Brain microvascular endothelial cell (primary cell): ENCODE results near the gene FARP1.

ENCODE experiments used
- DNase-seq: peaks from one replicate; pipeline ENCODE4 v3.0.0-alpha.2; 2020
- H3K27ac ChIP-seq: fragments of 250-450 bp; sonication (Bioruptor Pico); 2 replicates; pipeline ENCODE4 v1.5.1; 2020; ENCODE audit warnings: mild to moderate bottlenecking, moderate library complexity
- H3K27me3 ChIP-seq: fragments of 250-450 bp; sonication (Bioruptor Pico); replicated peaks from 2 replicates; pipeline ENCODE4 v1.5.1; 2020; ENCODE audit warnings: mild to moderate bottlenecking
- H3K36me3 ChIP-seq: fragments of 250-450 bp; sonication (Bioruptor Pico); replicated peaks from 2 replicates; pipeline ENCODE4 v1.5.1; 2020; ENCODE audit warnings: mild to moderate bottlenecking
- H3K4me3 ChIP-seq: 2 replicates; pipeline ENCODE4 v1.5.1; 2011; ENCODE audit warnings: low read depth, mild to moderate bottlenecking, control low read depth, low read length, moderate library complexity
- in situ Hi-C: cut with HindIII; loops from 2 replicates; pipeline ENCODE4 v1.10.0; 2017; ENCODE audit warnings: low sequenced_read_pairs, low pct_ligation_motif_present
- TF ChIP-seq, protein P1 (sequence below): IDR thresholded peaks from 2 replicates; pipeline ENCODE4 v1.5.1; 2011; ENCODE audit warnings: low read depth, mild to moderate bottlenecking, moderate library complexity, low read length, control low read depth, inconsistent platforms; ENCODE audit errors: missing control alignments

FARP1 gene

GRCh38 chr13:98318263-98318878 lies 175.5 kb downstream of the FARP1 start:
- TF ChIP-seq, protein P1, sequence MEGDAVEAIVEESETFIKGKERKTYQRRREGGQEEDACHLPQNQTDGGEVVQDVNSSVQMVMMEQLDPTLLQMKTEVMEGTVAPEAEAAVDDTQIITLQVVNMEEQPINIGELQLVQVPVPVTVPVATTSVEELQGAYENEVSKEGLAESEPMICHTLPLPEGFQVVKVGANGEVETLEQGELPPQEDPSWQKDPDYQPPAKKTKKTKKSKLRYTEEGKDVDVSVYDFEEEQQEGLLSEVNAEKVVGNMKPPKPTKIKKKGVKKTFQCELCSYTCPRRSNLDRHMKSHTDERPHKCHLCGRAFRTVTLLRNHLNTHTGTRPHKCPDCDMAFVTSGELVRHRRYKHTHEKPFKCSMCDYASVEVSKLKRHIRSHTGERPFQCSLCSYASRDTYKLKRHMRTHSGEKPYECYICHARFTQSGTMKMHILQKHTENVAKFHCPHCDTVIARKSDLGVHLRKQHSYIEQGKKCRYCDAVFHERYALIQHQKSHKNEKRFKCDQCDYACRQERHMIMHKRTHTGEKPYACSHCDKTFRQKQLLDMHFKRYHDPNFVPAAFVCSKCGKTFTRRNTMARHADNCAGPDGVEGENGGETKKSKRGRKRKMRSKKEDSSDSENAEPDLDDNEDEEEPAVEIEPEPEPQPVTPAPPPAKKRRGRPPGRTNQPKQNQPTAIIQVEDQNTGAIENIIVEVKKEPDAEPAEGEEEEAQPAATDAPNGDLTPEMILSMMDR: no peak
- Histone ChIP-seq H3K27ac (no peak overlapping the region), H3K27me3 (no peaks in the 10 kb centered on the region), H3K4me3 (no peak overlapping the region), H3K36me3 (no peaks in the 10 kb centered on the region)
- no peak for DNase-seq
- in situ Hi-C loops: no loop called here

DNA sequence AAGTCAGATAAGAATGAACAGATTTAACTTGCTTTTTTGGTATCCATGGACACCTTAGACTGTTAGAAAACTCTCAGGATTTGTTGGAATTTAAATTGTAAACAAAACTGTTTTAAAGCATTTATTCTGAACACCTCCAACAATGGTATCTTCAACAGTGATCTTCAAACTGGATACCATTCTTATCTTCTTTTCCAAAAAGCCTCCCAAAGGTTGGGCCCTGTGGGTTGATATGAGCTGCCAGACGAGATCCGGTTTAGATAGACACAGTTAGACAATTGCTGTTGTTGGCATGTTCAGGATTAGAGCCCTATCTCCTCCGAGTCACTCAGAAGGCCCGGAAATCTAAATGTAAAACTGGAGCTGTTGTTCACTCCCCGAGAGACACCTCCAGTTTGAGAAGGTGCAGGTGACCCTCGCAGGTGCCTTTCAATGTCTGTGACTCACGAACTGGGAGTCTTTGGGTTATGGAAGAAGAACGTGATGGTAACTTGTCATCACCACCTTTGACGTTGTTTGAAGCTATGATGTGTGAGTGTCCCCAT lies 177.7 kb downstream of the FARP1 start:
- in situ Hi-C loops: no loop called here
- no peak for DNase-seq
- Histone ChIP-seq H3K27ac (no peak overlapping the region), H3K36me3 (no peaks in the 10 kb centered on the region), H3K4me3 (no peak overlapping the region), H3K27me3 (no peaks in the 10 kb centered on the region)
- TF ChIP-seq, protein P1: no peak

DNA sequence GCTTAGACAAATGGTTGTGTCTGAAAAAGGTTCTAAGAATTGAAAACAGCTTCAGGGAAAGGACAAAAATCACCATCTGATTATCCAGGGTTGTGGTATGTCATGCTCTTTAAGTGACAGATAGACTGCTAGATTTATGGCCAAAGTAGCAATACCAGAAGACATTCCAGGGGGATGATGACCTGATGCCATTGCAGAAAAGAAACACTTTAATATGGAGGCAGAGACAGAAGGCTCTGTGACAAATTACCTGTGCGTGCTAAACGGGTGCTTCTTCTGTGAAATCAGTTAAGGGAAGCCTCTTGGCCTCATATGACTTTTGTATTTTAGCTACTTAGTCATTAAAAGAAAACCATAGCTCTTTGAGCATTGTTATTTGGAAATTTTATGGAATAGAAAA lies 178.5 kb downstream of the FARP1 start:
- TF ChIP-seq, protein P1: no peak

DNA sequence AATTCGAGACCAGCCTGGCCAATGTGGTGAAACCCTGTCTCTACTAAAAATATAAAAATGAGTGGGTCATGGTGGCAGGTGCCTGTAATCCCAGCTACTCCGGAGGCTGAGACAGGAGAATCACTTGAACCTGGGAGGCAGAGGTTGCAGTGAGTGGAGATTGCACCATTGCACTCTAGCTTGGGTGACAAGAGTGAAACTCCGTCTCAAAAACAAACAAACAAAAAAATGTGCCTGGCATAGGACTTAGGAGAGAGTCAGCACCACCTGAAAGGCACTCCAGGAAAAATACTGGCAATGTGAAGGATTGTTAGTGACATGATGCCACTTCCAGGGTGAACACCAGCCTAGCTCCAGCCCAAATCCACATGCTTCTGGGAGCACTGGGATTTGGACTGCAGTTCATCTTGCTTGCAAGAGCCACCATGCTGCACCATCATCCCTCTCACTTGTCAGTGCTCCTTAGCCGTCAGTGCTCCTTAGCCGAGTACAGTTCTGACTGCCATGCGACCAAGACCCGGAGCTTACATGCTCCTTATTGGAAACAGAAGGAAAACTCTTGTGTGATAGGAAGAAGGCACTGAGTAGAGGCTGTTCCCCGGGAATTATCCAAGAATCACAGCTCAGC lies 179.3 kb downstream of the FARP1 start:
- Histone ChIP-seq H3K27me3 (no peaks in the 10 kb centered on the region), H3K36me3 (no peaks in the 10 kb centered on the region), H3K27ac (no peak overlapping the region), H3K4me3 (no peak overlapping the region)
- DNase-seq: no peak
- TF ChIP-seq, protein P1: no peak
- in situ Hi-C loops: no loop called here

More for the DNA sequence above, 178.5 kb downstream of the FARP1 start:
- Histone ChIP-seq H3K27me3 (no peaks in the 10 kb centered on the region), H3K4me3 (no peak overlapping the region), H3K27ac (no peak overlapping the region), H3K36me3 (no peaks in the 10 kb centered on the region)
- in situ Hi-C loops: no loop called here
- DNase-seq: no peak

GRCh38 chr13:98324105-98324504 lies 181.2 kb downstream of the FARP1 start:
- Histone ChIP-seq H3K36me3 (no peaks in the 10 kb centered on the region), H3K27me3 (no peaks in the 10 kb centered on the region), H3K4me3 (no peak overlapping the region), H3K27ac (no peak overlapping the region)
- TF ChIP-seq, protein P1: no peak
- in situ Hi-C loops: no loop called here
- DNase-seq: peak; percentile 53
